Stimulated activated CD4-positive, alpha-beta T cell treated with anti-CD3 and anti-CD28 coated beads, Interleukin-1b, Interleukin-23, amount 100 ng/mL, for 1 hour (primary cell): Measurements from ENCODE around the gene LRRC4C.

Experiments used
- DNase-seq, 2 donors: peaks; one replicate each; pipeline ENCODE4 v3.0.0-alpha.2; 2020; ENCODE audit warnings: low read depth in 2 of 2

LRRC4C gene

DNA sequence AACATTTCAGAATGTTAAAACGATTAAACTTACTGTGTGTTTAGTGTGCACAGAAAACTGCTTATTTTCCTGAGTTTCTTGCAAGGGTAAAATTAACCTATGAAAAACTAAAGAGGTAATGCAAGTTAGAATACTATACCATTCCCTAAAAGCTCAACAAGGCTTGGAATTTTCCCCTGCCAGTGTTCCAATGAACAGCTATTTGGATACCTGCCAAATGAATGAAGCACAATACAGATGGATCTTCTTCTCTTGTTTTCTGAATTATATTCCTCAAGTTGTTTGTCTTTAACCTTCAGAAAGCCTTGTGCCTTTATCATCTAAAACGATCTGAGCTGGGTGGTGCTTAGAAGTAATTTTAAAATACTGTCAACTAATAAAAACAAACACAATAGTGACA is 204.5 kb downstream of the LRRC4C start:
- DNase-seq: no peak

GRCh38 chr11:41250408-41250935 is 209.0 kb downstream of the LRRC4C start:
- DNase-seq: no peak

DNA sequence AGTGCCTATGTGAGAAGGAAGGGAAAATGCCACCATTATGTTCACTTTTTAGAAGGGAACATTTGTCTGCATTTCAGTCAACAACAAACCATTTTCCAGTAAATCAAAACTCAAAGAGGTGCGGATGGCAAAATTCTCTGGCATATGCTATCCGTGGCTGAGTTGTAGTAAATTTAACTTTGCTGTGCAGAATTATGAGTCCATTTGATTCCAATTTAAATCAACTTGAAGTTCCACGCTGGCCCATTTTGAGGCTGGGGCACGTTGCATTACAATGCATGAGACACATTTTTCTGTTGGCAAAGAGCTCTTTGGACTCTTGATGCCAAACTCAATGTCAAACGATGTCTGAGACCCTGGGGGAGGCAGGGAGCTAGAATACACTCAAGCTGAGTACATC is 211.8 kb downstream of the LRRC4C start:
- no peak for DNase-seq

GRCh38 chr11:41246399-41246745 is 213.1 kb downstream of the LRRC4C start:
- DNase-seq: no peak

DNA sequence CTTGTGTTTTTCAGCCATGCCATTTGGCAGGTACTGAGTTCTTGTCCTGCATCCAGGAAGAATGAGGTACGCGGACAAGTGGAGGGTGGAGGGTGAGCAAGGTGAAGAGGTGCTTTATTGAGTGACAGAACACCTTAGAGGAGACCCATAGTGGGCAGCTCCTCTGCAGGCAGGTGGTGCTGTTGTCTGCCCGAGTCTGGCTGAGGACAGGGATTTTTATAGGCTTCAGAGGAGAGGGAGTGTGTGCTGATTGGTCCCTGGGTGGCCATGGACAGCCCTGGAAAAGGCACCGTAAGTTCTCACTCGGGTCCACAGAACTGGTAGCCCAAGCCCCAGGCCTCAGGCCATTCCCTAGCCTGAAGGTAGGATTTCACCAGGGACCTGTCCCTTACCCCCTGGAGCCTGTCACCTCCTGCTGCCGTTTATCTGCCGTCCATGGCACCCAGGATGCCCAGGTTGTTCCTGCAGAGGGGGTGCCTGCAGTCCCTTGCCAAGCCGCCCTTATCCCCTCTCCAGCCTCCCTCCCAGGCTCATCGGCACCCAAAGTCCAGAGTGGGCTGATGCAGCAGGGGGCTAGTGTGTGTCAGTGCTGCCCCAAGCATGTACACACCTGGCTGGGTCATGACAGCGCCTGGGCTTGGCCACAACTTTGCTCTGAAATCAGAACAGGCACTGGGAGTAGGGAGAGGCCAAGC is 213.6 kb downstream of the LRRC4C start:
- DNase-seq: no peak

GRCh38 chr11:41245184-41245583 is 214.3 kb downstream of the LRRC4C start:
- DNase-seq: no peak

DNA sequence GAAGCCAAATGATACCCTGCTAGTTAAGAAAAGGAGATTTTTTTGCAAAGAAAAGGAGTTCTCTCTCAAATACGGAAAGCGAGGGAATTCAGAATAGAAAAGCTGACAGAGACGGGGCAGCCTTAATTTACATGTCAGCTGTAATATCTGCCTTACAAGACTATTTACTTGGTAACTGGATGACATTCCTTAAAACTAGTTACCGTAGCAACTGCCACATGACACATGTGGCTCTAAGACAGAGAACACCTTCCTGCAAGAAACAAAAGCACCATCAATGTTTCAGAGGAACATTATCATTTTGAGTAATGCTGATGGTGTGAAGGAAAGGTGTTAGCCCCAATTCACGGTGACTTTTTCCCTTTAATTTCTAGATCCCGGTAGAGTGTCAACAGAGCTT is 222.1 kb downstream of the LRRC4C start:
- DNase-seq: no peak

DNA sequence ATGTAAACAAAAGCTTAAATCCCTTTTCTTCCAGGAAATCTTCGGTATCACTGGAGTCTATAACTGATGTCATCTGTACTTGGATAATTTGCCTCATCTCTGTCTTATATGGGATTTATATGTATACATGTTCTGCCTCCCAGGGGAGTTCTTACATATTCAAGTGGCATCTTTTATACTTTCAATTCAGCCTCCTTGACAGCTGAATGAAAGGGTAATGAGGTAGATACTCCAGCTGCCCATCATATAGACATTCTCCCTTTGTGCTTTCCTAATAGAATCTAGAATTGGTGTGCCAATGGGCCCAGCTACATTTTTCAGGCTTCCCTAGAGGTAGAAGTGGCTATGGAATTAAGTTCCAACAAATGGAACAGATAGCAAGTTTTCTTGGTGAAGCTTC is 223.8 kb downstream of the LRRC4C start:
- DNase-seq: no peak

DNA sequence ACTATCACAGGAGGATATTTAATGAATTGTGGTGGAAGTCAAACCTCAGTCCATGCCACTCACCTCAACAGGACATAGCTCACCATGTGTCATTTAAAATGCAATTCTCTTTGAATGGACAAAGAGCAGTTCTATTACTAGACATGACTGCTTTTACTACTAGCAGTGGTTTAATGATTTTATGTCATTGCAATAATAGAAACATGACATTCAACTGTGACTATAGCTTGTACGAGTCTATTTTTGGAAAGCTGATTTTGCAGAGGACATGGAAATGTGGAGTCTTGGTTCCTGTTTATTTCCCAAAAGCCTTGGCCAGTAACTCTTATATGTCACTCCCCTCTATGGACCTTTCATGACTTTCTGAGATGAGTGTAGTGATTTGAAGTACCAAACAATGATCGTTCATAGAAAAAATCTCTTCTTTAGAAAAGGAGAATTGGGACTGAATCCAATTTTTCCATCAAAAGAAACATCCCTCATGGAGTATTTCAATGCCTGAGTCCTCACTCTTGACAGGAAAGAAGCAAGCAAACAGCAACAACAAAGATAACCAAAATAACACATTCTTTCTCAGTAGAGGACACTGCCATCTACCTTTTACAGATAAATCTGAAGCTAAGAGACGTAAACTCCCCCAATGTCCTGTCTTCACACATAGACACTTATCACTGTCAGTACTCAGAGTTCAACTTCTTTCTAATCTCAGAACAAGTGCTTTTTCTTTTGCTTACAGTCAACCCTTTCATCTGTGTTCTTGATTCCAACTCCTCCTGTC is 233.4 kb downstream of the LRRC4C start:
- DNase-seq: no peak

- DNase-seq: no peak
Observed at GRCh38 chr11:41222236-41222635, 237.2 kb downstream of the LRRC4C start.

DNA sequence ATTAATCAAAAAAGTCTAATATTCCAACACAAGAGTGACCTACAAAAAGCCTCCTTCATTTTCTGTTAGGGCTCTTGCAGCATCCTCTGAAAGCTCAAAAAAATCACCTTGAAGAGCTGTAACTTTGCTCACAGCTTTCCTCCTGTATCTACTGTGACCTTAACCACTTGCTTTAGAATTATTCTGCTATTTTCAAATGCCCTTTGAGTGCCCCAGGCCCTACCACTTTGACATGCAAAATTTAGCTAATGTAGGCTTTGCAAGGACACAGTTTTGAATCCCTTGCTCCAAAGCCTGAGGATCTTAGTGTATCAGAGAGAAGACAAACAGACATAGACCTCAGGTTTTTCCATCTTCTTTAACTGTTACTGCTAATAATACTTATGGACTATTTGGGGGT is 253.1 kb downstream of the LRRC4C start:
- DNase-seq: no peak

- DNase-seq: no peak
Observed at GRCh38 chr11:41201156-41201555, 258.3 kb downstream of the LRRC4C start.

DNA sequence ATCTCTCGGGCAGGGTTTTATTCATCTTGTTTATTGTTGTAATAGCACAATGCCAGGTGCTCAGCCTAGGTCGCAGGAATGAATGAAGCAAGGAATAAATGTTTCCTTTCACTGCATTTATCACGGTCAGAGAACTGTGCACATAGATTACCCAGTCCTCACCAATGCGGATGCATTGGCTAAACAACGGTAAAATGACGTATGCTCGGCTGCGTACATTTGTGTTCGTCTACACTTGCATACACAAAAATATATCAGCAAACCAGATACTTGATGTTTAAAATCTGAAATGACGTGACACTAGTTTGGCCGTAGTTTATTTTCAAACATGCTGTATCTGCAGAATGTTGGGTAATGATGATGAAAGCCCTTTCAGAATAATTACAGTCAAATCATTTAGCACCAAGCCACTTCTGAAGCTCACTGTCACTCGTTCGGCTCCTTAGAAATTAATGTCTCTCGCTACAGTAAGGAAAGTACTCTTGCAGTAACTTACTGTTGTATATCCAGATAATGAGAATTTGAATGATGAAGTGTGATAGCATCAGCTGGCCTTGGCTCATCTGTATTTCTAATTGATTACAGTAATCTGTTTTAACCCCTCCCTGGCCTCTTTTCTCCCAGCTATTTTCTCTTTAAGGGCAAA is 268.9 kb downstream of the LRRC4C start:
- no peak for DNase-seq

- DNase-seq: no peak
Observed at GRCh38 chr11:41189701-41190436, 269.6 kb downstream of the LRRC4C start.

GRCh38 chr11:41177791-41178190 is 281.7 kb downstream of the LRRC4C start:
- DNase-seq: no peak

DNA sequence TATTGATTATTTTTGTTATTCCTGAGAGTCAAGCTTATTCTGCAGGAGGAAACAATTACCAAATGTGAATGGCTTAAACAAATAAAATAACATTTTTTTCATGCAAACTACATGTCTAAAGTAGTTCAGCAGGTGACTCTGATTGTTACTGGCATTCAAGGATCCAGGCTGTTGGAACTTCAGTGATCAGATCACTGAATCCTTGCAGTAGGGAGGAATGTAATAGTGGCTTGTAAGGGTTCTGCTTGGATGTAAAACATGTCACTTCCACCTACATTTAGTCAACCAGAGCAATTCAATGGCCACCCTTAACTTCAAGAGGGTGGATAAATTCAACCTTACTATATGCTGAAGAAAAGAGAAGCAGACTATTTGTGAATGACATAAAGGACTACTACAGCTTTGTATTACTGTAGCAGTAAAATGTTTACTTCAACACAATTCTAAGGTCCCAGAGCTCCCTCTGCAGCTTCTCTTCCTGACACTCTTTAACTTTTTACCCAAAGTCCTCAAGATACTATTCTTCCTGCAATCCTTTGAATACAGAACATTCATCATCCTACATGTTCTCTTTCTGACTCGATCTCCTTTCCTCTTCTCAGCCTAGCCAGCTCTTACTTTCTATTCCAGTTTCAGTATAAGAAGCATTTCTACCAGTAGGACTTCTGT is 284.0 kb downstream of the LRRC4C start:
- DNase-seq: no peak

GRCh38 chr11:41146326-41146725 is 313.1 kb downstream of the LRRC4C start:
- DNase-seq: no peak

- DNase-seq: no peak
Observed at GRCh38 chr11:41145420-41145819, 314.0 kb downstream of the LRRC4C start.

GRCh38 chr11:41134971-41135370 is 324.5 kb downstream of the LRRC4C start:
- no peak for DNase-seq

GRCh38 chr11:41133023-41133422 is 326.4 kb downstream of the LRRC4C start:
- DNase-seq: no peak

DNA sequence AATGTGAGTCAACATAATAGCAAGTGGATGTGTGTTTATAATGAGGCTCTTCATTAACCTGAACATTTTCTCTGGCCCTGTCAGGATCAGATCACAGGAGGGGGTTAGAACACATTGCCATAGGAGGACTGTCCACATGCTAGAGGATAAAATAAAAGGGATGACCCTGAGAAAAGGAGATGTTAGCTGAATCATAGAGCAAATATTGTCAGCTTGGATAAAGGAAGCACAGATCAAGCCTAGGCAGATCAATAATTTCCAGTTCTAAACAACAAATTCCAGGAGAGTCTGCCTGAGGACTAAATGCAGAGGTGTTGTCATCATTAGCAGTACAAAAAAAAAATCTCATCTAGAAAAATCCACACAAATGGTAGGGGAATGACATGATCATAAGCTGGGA is 337.9 kb downstream of the LRRC4C start:
- no peak for DNase-seq

GRCh38 chr11:41119484-41119883 is 340.0 kb downstream of the LRRC4C start:
- DNase-seq: no peak
